ENCODE data around the gene STK17A.

Gene STK17A

DNA sequence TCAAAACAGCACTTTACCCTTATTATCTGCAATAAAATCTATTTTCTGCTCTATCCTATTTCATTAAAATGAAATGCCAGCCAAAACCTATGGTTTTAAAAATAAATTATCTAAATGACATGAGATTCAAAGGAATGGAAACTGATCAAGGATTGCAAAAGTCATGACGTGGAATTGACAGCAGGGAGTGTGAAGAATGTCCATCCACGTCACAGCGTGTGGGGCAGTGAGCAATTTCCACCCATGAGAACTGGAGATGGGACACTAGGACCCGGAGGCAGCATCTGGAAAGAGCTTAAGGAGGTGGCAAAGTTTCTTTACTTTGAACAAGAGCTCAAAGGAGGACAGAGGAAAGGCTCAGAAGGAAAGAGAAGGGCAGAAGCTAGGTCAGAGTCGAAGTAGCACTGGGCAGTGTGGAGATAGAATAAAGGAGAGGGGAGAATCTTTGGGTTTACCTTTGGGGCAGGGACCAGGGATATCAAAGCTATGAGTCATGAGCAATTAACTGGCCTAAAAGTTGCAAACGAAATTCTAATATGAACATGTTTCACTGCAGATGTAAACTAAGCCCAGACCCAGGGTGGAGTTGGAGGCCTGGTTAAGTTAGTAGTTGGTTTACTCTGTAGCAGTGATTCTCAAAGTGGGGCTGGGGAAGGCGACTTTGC lies 24.9 kb upstream of the STK17A start:
- TF ChIP-seq, protein P1, sequence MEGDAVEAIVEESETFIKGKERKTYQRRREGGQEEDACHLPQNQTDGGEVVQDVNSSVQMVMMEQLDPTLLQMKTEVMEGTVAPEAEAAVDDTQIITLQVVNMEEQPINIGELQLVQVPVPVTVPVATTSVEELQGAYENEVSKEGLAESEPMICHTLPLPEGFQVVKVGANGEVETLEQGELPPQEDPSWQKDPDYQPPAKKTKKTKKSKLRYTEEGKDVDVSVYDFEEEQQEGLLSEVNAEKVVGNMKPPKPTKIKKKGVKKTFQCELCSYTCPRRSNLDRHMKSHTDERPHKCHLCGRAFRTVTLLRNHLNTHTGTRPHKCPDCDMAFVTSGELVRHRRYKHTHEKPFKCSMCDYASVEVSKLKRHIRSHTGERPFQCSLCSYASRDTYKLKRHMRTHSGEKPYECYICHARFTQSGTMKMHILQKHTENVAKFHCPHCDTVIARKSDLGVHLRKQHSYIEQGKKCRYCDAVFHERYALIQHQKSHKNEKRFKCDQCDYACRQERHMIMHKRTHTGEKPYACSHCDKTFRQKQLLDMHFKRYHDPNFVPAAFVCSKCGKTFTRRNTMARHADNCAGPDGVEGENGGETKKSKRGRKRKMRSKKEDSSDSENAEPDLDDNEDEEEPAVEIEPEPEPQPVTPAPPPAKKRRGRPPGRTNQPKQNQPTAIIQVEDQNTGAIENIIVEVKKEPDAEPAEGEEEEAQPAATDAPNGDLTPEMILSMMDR (conservative IDR thresholded peaks at IDR 0.05): no peak
- H3K27ac ChIP-seq: no peak overlapping the region

DNA sequence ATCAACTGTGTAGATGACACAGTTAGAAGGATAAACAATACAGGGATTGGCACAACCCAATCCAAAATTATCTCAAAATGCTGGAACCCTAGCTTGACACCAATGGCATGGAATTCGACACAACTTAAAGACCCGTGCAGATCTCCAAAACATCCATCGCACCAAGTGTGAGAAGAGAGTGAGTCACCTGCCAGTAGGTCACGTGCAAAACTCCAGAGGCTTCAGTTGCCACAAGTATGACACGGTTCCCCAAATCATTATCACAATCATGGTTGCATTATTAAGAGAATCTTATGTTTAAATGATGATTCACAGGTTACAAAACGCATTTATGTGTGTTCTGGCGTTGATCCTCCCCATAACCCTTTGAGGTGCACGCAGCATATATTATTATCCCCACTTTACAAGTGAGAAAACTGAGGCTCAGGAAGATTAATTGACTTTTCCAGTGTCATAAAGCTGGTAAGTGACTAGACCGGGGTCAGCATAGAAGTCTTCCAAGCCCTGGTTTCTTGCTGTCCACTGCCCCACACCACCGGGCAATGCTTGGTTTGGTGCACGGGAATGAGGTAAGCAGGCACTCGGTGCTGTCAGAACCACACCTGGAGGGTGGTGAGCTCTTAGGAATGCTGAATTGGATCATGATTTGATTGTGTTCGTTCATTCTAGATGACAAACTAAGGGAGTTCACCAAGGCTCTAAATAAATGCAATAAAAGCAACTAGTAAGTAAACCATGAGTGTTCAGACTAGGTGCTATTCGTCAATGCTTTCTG lies 23.6 kb upstream of the STK17A start:
- TF ChIP-seq, protein P1 (conservative IDR thresholded peaks at IDR 0.05): no peak
- H3K27ac ChIP-seq: no peak overlapping the region

GRCh38 chr7:43559946-43560335 lies 23.0 kb upstream of the STK17A start:
- TF ChIP-seq, protein P1 (conservative IDR thresholded peaks at IDR 0.05): no peak
- no peak overlapping the region for H3K27ac ChIP-seq

DNA sequence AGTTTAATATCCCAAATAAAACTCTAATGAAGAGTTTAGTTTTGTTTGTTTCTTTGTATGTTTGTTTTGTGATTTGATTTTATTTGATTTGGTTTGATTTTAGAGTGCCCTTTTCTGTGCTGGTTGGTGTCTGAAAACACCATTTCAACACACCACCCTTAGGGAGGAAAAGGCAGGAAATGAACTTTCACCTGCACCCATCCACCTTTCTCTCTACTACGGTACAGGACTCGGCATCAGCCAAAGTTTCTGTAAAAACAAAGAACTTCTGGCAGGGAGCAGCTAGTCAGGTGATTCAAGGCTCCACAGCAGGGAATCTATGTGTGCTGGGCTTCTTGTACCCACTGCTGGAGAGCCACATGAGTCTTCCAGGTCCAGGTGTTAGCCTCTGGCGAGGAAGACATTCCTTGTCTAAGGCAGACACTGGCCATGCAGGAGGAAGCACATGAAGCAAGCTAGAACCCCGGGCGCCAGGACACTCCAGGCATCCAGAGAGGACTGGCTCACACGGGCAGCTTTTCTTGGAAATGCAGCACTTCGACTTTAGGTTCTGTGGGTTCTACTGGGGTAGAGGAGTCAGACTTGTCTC lies 22.1 kb upstream of the STK17A start:
- TF ChIP-seq, protein P1 (conservative IDR thresholded peaks at IDR 0.05): no peak
- no peak overlapping the region for H3K27ac ChIP-seq

- H3K27ac ChIP-seq: no peak overlapping the region
- TF ChIP-seq, protein P1 (conservative IDR thresholded peaks at IDR 0.05): no peak
These were observed 20.5 kb upstream of the STK17A start for GRCh38 chr7:43562383-43562782.

- TF ChIP-seq, protein P1 (conservative IDR thresholded peaks at IDR 0.05): no peak
- no peak overlapping the region for H3K27ac ChIP-seq
These were observed 17.1 kb upstream of the STK17A start for GRCh38 chr7:43565786-43566185.

GRCh38 chr7:43568529-43568928 lies 14.4 kb upstream of the STK17A start:
- TF ChIP-seq, protein P1 (conservative IDR thresholded peaks at IDR 0.05): no peak
- no peak overlapping the region for H3K27ac ChIP-seq

Data from VCaP (cell line).